Measurements from ENCODE around the gene FRMD1. TPM values are rescaled to one million over a fixed set of nuclear protein-coding genes. Genes with fewer than 3 reads are reported as not detected.

FRMD1 gene
- total RNA-seq, 1 donor = not detected

GRCh38 chr6:168092541-168092940, 13.5 kb upstream of the FRMD1 start:
- Histone ChIP-seq H3K4me3 (ENCODE audit: low read length) (no peak overlapping the region), H3K27me3 (ENCODE audit: insufficient read depth, low read length) (no peaks in the 10 kb centered on the region), H3K9me3 (ENCODE audit: low read depth, low read length) (no peaks in the 10 kb centered on the region), H3K4me1 (ENCODE audit: insufficient read depth, low read length) (no peaks in the 10 kb centered on the region)

GRCh38 chr6:168091381-168092264, 12.6 kb upstream of the FRMD1 start:
- H3K9me3 ChIP-seq (ENCODE audit: low read depth, low read length) = no peaks in the 10 kb centered on the region
- no peaks in the 10 kb centered on the region for H3K27me3 ChIP-seq (ENCODE audit: insufficient read depth, low read length)
- H3K4me3 ChIP-seq (ENCODE audit: low read length) = no peak overlapping the region
- no peaks in the 10 kb centered on the region for H3K4me1 ChIP-seq (ENCODE audit: insufficient read depth, low read length)

- Histone ChIP-seq H3K4me3 (ENCODE audit: low read length) (no peak overlapping the region), H3K9me3 (ENCODE audit: low read depth, low read length) (no peaks in the 10 kb centered on the region), H3K27me3 (ENCODE audit: insufficient read depth, low read length) (no peaks in the 10 kb centered on the region), H3K4me1 (ENCODE audit: insufficient read depth, low read length) (no peaks in the 10 kb centered on the region)
Observed at GRCh38 chr6:168090706-168091105, 11.7 kb upstream of the FRMD1 start.

- Histone ChIP-seq H3K4me3 (ENCODE audit: low read length) (no peak overlapping the region), H3K9me3 (ENCODE audit: low read depth, low read length) (no peaks in the 10 kb centered on the region), H3K27me3 (ENCODE audit: insufficient read depth, low read length) (no peaks in the 10 kb centered on the region), H3K4me1 (ENCODE audit: insufficient read depth, low read length) (no peaks in the 10 kb centered on the region)
Observed at GRCh38 chr6:168090064-168090690, 11.2 kb upstream of the FRMD1 start.

GRCh38 chr6:168089186-168090063, 10.4 kb upstream of the FRMD1 start:
- Histone ChIP-seq H3K9me3 (ENCODE audit: low read depth, low read length) (no peaks in the 10 kb centered on the region), H3K4me3 (ENCODE audit: low read length) (no peak overlapping the region), H3K27me3 (ENCODE audit: insufficient read depth, low read length) (no peaks in the 10 kb centered on the region), H3K4me1 (ENCODE audit: insufficient read depth, low read length) (no peaks in the 10 kb centered on the region)

- no peaks in the 10 kb centered on the region for H3K9me3 ChIP-seq (ENCODE audit: low read depth, low read length)
- H3K4me1 ChIP-seq (ENCODE audit: insufficient read depth, low read length) = no peaks in the 10 kb centered on the region
- no peaks in the 10 kb centered on the region for H3K27me3 ChIP-seq (ENCODE audit: insufficient read depth, low read length)
- no peak overlapping the region for H3K4me3 ChIP-seq (ENCODE audit: low read length)
Observed at GRCh38 chr6:168088161-168089053, 9.4 kb upstream of the FRMD1 start.

GRCh38 chr6:168087436-168088160, 8.6 kb upstream of the FRMD1 start:
- Histone ChIP-seq H3K4me1 (ENCODE audit: insufficient read depth, low read length) (no peaks in the 10 kb centered on the region), H3K4me3 (ENCODE audit: low read length) (no peak overlapping the region), H3K9me3 (ENCODE audit: low read depth, low read length) (no peaks in the 10 kb centered on the region), H3K27me3 (ENCODE audit: insufficient read depth, low read length) (no peaks in the 10 kb centered on the region)

- H3K4me3 ChIP-seq (ENCODE audit: low read length) = no peak overlapping the region
- no peaks in the 10 kb centered on the region for H3K4me1 ChIP-seq (ENCODE audit: insufficient read depth, low read length)
- H3K9me3 ChIP-seq (ENCODE audit: low read depth, low read length) = no peaks in the 10 kb centered on the region
- no peaks in the 10 kb centered on the region for H3K27me3 ChIP-seq (ENCODE audit: insufficient read depth, low read length)
Observed at GRCh38 chr6:168086616-168087015, 7.6 kb upstream of the FRMD1 start.

GRCh38 chr6:168086066-168086465, 7.1 kb upstream of the FRMD1 start:
- no peaks in the 10 kb centered on the region for H3K27me3 ChIP-seq (ENCODE audit: insufficient read depth, low read length)
- H3K4me1 ChIP-seq (ENCODE audit: insufficient read depth, low read length) = no peaks in the 10 kb centered on the region
- no peak overlapping the region for H3K4me3 ChIP-seq (ENCODE audit: low read length)
- H3K9me3 ChIP-seq (ENCODE audit: low read depth, low read length) = no peaks in the 10 kb centered on the region

- Histone ChIP-seq H3K4me1 (ENCODE audit: insufficient read depth, low read length) (no peaks in the 10 kb centered on the region), H3K27me3 (ENCODE audit: insufficient read depth, low read length) (no peaks in the 10 kb centered on the region), H3K4me3 (ENCODE audit: low read length) (no peak overlapping the region), H3K9me3 (ENCODE audit: low read depth, low read length) (no peaks in the 10 kb centered on the region)
Observed at GRCh38 chr6:168084465-168085160, 5.6 kb upstream of the FRMD1 start.

GRCh38 chr6:168083514-168083885, 4.5 kb upstream of the FRMD1 start:
- no peaks in the 10 kb centered on the region for H3K9me3 ChIP-seq (ENCODE audit: low read depth, low read length)
- no peak overlapping the region for H3K4me3 ChIP-seq (ENCODE audit: low read length)
- no peaks in the 10 kb centered on the region for H3K4me1 ChIP-seq (ENCODE audit: insufficient read depth, low read length)
- H3K27me3 ChIP-seq (ENCODE audit: insufficient read depth, low read length) = no peaks in the 10 kb centered on the region

GRCh38 chr6:168082860-168083513, 4.0 kb upstream of the FRMD1 start:
- Histone ChIP-seq H3K4me3 (ENCODE audit: low read length) (no peak overlapping the region), H3K4me1 (ENCODE audit: insufficient read depth, low read length) (no peaks in the 10 kb centered on the region), H3K27me3 (ENCODE audit: insufficient read depth, low read length) (no peaks in the 10 kb centered on the region), H3K9me3 (ENCODE audit: low read depth, low read length) (no peaks in the 10 kb centered on the region)

Data from mononuclear cell (primary cell).